PC-3 (cell line): ENCODE measurements around the gene SLC10A7. TPM values are rescaled to one million over a fixed set of nuclear protein-coding genes. Genes with fewer than 3 reads are reported as not detected.

Source experiments
- ATAC-seq: fragments of 200-7000 bp; cut with Tn5 transposase; 2 replicates; pipeline ENCODE4 v1.9.1; 2020; ENCODE audit warnings: mild to moderate bottlenecking, moderate library complexity
- BruUV-seq: library from RNA; stranded (reverse); fragments of 400-500 nt; replicated peaks from 2 replicates; lab custom pipeline; 2021; lab: Mats Ljungman, UMichigan
- CTCF ChIA-PET: fragments of 300-600 bp; sonication (Branson Sonifier 250); formaldehyde crosslinking; loops from one replicate; lab custom pipeline; 2022; ENCODE audit warnings: antibody characterized with exemption; lab: Charles Lee
- POLR2A ChIA-PET: fragments of 300-600 bp; sonication (Branson Sonifier 250); formaldehyde crosslinking; loops from one replicate; lab custom pipeline; 2022; ENCODE audit warnings: antibody characterized with exemption; ENCODE audit not compliant: unreplicated experiment; lab: Charles Lee
- DNase-seq: peaks from one replicate; pipeline ENCODE4 v3.0.0-alpha.2; 2015
- H2AFZ ChIP-seq: fragments of 300-600 bp; sonication (generic); 2 replicates; pipeline ENCODE4 v1.6.0; 2016; ENCODE audit warnings: antibody characterized with exemption, low read length
- H3F3A ChIP-seq: fragments of 300-600 bp; sonication (generic); one replicate; pipeline ENCODE4 v1.6.0; 2017; ENCODE audit warnings: antibody characterized with exemption, low read length, control low read depth, mild to moderate bottlenecking; ENCODE audit not compliant: unreplicated experiment
- H3K27ac ChIP-seq: fragments of 300-600 bp; sonication (generic); 2 replicates; pipeline ENCODE4 v1.5.1; 2016; ENCODE audit warnings: mild to moderate bottlenecking, low read length
- H3K27me3 ChIP-seq: fragments of 300-600 bp; sonication (generic); 2 replicates; pipeline ENCODE4 v1.6.1; 2016; ENCODE audit warnings: low read length, mixed read lengths
- H3K36me3 ChIP-seq: fragments of 300-600 bp; sonication (generic); 2 replicates; pipeline ENCODE4 v1.6.1; 2016; ENCODE audit warnings: low read depth, mixed run types, low read length, mixed read lengths
- H3K4me1 ChIP-seq: fragments of 300-600 bp; sonication (generic); 2 replicates; pipeline ENCODE4 v1.5.1; 2016; ENCODE audit warnings: low read length; ENCODE audit not compliant: insufficient read depth
- H3K4me2 ChIP-seq: fragments of 300-600 bp; sonication (generic); 2 replicates; pipeline ENCODE4 v1.6.0; 2016; ENCODE audit warnings: low read length
- H3K4me3 ChIP-seq: fragments of 300-600 bp; sonication (generic); 2 replicates; pipeline ENCODE4 v1.5.1; 2016; ENCODE audit warnings: mild to moderate bottlenecking, low read length, mixed read lengths
- H3K79me2 ChIP-seq: fragments of 300-600 bp; sonication (generic); 2 replicates; pipeline ENCODE4 v1.6.1; 2017; ENCODE audit warnings: low read length, mixed read lengths
- H3K9ac ChIP-seq: fragments of 300-600 bp; sonication (generic); 2 replicates; pipeline ENCODE4 v1.6.0; 2016; ENCODE audit warnings: mild to moderate bottlenecking, low read length
- H3K9me2 ChIP-seq: fragments of 300-600 bp; sonication (generic); replicated peaks from 2 replicates; pipeline ENCODE4 v1.6.1; 2016; ENCODE audit warnings: mixed run types, low read length, mixed read lengths
- H3K9me3 ChIP-seq: fragments of 300-600 bp; sonication (generic); 2 replicates; pipeline ENCODE4 v1.6.1; 2016; ENCODE audit warnings: low read length, mixed read lengths
- H4K20me1 ChIP-seq: fragments of 300-600 bp; sonication (generic); 2 replicates; pipeline ENCODE4 v1.6.1; 2016; ENCODE audit warnings: low read length, mixed read lengths
- EZH2 ChIP-seq: fragments of 300-600 bp; sonication (generic); IDR thresholded peaks from one replicate; pipeline ENCODE4 v1.6.1; 2017; ENCODE audit warnings: antibody characterized with exemption, mild to moderate bottlenecking, low read length; ENCODE audit not compliant: unreplicated experiment
- EZH2phosphoT487 ChIP-seq: fragments of 300-600 bp; sonication (generic); IDR thresholded peaks from 2 replicates; pipeline ENCODE4 v1.6.1; 2018; ENCODE audit warnings: mild to moderate bottlenecking, antibody characterized with exemption, low read length, borderline replicate concordance
- intact Hi-C: fragments of 100-400 bp; cut with micrococcal nuclease; formaldehyde crosslinking; loops from 2 replicates; pipeline ENCODE4 v1.9.0; 2023
- total RNA-seq: library from RNA; depleted of rRNA; stranded (reverse); fragments of >200 nt; gene quantifications from 2 replicates; pipeline ENCODE4 v1.2.3, GENCODE V29; 2014
- TF ChIP-seq, protein P1 (sequence below): fragments of 300-600 bp; sonication (generic); conservative IDR thresholded peaks from 2 replicates; pipeline ENCODE4 v1.5.1; 2017; ENCODE audit warnings: antibody characterized with exemption, low read depth, mild to moderate bottlenecking, low read length

Gene SLC10A7
- total RNA-seq, 1 experiment from 2014 or later: 9.1 TPM

DNA sequence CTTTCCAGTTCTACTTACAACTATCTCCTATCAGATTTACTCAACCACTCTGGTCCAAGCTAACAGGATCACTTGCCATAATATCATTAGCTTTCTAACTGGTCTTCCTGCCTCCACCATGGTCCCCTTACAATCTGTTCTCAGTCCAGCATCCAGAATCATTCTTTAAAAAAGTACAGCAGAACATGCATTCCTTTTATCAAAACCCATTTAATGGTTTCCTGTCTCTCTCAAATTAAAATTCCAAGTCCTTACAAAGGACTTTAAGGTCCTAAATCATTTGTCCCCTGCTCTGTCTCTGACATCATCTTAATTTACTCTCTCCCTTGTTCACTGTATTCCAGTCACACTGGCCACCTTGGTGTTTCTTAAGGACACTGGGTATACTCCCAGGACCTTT lies 202.8 kb downstream of the SLC10A7 start:
- Histone ChIP-seq H3K4me2 (no peak overlapping the region), H3K27me3 (no peaks in the 10 kb centered on the region), H3F3A (no peaks in the 10 kb centered on the region), H3K9ac (no peak overlapping the region), H3K36me3 (no peaks in the 10 kb centered on the region), H3K4me3 (no peak overlapping the region), H3K79me2 (no peaks in the 10 kb centered on the region), H3K9me3 (no peaks in the 10 kb centered on the region), H4K20me1 (no peaks in the 10 kb centered on the region), H2AFZ (no peak overlapping the region), H3K4me1 (peaks cover 7% of the 10 kb centered on the region), H3K27ac (no peak overlapping the region), H3K9me2 (no peaks in the 10 kb centered on the region)
- DNase-seq: no peak
- BruUV-seq: no TSS peak
- TF ChIP-seq EZH2phosphoT487: no peak
- ChIA-PET POLR2A (no interaction called here), CTCF (no interaction called here)
- ATAC-seq: no peak
- intact Hi-C loops: no loop called here

GRCh38 chr4:146317783-146318182 lies 204.0 kb downstream of the SLC10A7 start:
- DNase-seq: no peak
- POLR2A ChIA-PET: no interaction called here

GRCh38 chr4:146315184-146315583 lies 206.6 kb downstream of the SLC10A7 start:
- H3K4me2 ChIP-seq: no peak overlapping the region
- H3K36me3 ChIP-seq: no peaks in the 10 kb centered on the region
- BruUV-seq: no TSS peak
- POLR2A ChIA-PET: no interaction called here
- TF ChIP-seq, protein P1, sequence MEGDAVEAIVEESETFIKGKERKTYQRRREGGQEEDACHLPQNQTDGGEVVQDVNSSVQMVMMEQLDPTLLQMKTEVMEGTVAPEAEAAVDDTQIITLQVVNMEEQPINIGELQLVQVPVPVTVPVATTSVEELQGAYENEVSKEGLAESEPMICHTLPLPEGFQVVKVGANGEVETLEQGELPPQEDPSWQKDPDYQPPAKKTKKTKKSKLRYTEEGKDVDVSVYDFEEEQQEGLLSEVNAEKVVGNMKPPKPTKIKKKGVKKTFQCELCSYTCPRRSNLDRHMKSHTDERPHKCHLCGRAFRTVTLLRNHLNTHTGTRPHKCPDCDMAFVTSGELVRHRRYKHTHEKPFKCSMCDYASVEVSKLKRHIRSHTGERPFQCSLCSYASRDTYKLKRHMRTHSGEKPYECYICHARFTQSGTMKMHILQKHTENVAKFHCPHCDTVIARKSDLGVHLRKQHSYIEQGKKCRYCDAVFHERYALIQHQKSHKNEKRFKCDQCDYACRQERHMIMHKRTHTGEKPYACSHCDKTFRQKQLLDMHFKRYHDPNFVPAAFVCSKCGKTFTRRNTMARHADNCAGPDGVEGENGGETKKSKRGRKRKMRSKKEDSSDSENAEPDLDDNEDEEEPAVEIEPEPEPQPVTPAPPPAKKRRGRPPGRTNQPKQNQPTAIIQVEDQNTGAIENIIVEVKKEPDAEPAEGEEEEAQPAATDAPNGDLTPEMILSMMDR: no peak
- TF ChIP-seq EZH2phosphoT487 (no peak), EZH2 (no peak)
- CTCF ChIA-PET: no interaction called here
- intact Hi-C loops: no loop called here
- no peak overlapping the region for H3K9ac ChIP-seq
- peaks cover 7% of the 10 kb centered on the region for H3K4me1 ChIP-seq
- no peaks in the 10 kb centered on the region for H3K79me2 ChIP-seq
- no peak for ATAC-seq
- H3F3A ChIP-seq: no peaks in the 10 kb centered on the region
- no peaks in the 10 kb centered on the region for H3K9me3 ChIP-seq
- no peaks in the 10 kb centered on the region for H3K9me2 ChIP-seq
- H3K27ac ChIP-seq: no peak overlapping the region
- H4K20me1 ChIP-seq: no peaks in the 10 kb centered on the region
- no peak overlapping the region for H3K4me3 ChIP-seq
- H3K27me3 ChIP-seq: no peaks in the 10 kb centered on the region
- no peak for DNase-seq
- no peak overlapping the region for H2AFZ ChIP-seq

More at GRCh38 chr4:146317783-146318182, 204.0 kb downstream of the SLC10A7 start:
- Histone ChIP-seq H3K4me1 (peaks cover 7% of the 10 kb centered on the region), H3K9me3 (no peaks in the 10 kb centered on the region), H3K4me2 (no peak overlapping the region), H3K9ac (no peak overlapping the region), H2AFZ (no peak overlapping the region), H3K27ac (no peak overlapping the region), H3K4me3 (no peak overlapping the region), H3K27me3 (no peaks in the 10 kb centered on the region), H3K9me2 (no peaks in the 10 kb centered on the region), H3K79me2 (no peaks in the 10 kb centered on the region), H4K20me1 (no peaks in the 10 kb centered on the region), H3F3A (no peaks in the 10 kb centered on the region), H3K36me3 (no peaks in the 10 kb centered on the region)
- no peak for ATAC-seq
- intact Hi-C loops: no loop called here
- CTCF ChIA-PET: no interaction called here
- TF ChIP-seq, protein P1: no peak
- no peak for TF ChIP-seq EZH2
- TF ChIP-seq EZH2phosphoT487: no peak
- no TSS peak for BruUV-seq
